NCI-H1930 (cell line): Measurements from ENCODE around the gene CTSA.

ENCODE experiments used
- DNase-seq, 2 experiments: peaks; one replicate each; lab custom pipeline; 2025; lab: John Stamatoyannopoulos, UW

Gene CTSA

DNA sequence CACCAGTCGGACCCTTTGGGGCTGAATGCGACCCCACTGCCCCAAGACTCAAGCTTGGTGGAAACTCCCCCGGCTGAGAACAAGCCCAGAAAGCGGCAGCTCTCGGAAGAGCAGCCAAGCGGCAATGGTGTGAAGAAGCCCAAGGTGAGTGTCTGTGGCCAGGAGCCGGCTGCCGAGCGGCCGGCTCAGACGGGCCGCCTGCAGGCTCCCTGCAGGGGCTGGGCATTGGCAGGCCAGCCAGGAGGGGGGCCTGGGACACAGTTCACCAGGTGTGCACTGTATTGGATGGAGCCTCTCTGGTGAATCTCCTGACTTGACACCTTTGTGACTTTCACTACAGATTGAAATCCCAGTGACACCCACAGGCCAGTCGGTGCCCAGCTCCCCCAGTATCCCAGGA lies 49.3 kb downstream of the CTSA start:
- DNase-seq = no peak

GRCh38 chr20:45943613-45944012 lies 52.5 kb downstream of the CTSA start:
- DNase-seq = no peak

DNA sequence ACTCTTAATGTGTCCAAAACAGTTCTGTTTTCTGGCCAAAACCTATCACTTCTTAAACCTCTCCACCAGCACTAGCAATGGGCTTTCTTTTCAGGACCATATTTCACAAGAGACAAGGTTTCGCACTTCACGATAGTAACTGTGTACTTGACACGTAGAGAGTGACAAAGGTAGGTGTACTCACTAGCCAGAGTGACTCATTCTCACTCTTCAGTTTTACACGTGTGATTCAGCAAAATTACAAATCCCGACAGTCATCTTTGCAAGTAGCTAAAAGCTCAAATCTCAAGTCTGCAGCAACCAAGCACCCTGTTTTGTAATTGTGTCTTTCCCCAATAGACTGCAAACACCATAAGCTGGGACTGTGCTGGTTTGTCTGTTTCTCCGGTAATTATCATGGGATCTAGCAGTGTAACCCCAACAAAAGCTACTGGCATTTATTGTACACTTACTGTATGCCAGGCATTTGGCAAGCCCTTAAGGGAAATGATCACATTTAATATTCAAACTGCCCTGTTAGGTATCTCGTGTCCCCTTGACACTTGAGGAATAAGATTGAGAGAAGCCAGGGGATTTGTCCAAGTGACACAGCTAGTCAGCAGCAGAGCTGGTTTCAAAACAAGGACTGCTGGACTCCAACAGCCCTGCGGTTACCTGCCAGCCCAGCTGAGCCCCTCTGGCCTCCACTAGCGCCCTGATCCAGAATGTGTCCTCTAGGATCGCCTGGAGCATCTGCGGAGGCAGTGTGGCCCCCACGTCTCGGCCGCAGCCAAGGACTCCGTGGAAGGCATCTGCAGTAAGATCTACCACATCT lies 53.2 kb downstream of the CTSA start:
- DNase-seq = no peak

DNA sequence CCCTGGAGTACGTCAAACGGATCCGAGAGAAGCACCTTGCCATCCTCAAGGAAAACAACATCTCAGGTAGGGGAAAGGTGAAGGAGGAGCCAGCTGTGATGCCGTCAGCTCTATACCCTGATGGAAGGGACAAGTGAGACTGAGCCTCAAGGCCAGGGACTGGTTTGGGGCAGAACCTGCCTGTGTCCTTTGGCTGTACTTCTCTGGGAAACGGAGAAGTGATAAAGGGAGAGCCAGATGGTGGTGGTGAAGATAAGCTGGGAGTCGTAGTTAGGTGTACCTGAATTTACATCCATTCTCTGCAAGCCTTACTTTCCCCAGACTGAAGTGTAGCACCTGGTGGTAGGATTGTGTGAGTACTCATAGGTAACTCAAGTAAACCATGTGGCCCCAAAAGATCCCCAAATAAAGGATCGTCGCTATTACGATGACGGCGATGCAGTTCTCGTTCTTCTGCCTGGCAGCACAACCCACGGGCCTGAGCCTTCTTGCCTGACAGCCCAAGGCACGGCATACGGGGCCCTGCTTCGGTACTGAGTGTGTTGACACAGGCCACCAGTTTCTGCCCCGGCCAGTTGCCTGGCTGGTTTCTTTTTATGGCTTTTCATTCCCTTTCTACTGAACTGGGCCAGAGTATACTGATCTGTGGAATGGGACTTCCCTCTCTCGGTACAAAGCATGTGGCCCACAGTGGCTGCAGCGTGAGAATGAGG lies 54.0 kb downstream of the CTSA start:
- no peak for DNase-seq

GRCh38 chr20:45945678-45946148 lies 54.6 kb downstream of the CTSA start:
- no peak for DNase-seq

GRCh38 chr20:45946149-45946970 lies 55.2 kb downstream of the CTSA start:
- no peak for DNase-seq

GRCh38 chr20:45947110-45947866 lies 56.2 kb downstream of the CTSA start:
- no peak for DNase-seq

DNA sequence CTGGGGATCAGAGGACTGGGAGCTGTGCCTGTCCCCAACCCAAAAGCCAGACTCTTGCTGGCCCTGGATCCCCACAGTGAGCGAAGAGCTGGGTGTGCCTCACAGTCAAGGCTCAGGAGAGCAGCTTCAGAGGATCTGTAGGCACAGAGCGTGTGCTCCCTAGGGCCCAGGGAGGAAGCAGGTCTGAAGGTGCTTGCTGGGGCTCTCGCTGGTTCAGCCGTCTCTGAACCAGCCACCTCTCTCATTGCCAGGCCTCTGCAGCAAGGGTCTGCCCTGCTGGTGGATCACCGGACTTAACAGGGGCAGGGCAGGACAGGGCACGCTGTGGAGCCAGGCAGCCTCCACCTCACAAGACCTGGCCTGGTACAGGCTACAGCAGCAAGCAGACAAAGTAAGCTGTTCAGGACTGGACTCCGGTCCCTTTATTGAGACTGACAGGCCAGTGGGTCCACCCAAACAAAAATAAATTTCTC lies 57.2 kb downstream of the CTSA start:
- DNase-seq = no peak
